ENCODE results near the gene KIF23.
A peak's percentile ranks its signal among the peaks of the same experiment; 100 is the strongest.

The KIF23 gene

DNA sequence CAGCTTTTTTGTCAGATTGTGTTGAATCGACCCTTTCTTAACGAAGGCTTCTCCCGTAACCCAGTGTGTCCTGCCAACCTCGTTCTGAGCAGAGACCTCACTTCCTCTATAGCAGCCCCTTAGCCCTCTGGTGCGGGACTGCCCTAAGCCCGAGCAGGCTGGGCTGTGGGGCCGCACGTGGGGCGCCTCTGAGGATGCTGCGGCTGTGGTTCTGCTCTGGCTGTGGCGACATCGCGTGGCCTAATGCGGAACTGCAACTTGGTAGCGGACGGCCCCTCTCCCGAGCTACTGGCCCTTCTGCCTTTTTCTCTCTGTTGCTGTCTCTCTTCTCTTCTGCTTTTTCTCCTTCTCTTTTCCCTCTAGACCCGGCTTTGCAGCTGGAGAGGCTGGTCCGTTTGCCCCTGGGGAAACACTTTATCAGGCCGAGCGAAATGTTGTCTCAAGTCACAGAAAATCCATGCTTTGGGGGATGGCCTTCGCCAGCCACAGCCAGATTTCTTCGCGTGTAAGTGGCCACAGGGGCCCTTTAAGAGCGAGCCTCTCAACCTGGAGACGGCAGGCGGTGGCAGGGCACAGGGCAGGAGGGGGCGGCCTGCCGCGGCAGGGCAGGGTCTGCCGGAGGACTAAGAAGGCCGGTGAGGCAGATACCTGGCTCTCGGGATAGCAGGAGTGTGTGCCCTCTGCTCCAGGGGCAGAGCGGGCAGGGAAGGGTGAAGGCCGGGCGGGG lies 19.4 kb upstream of the KIF23 start:
- peak; percentile 81 to 86 for DNase-seq (ENCODE audit: low read depth in 2 of 2)

DNA sequence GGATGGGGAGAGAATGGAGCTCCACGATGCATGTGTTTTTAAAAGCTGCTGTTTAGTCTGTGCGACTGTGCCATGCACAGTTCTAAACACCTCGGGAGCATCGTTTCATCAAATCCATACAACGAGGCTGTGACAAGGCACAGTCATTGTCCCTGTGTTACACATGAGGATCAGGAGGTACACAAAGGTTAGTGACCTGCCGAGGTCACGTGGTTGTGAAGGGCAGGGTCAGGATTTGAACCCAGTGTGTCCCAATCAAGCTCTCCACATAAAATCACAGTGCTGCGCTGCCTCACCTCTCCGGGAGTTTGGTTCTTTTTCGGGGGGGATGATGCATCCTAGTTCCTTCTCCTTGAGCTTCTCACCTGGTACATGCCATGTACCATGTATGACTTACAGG lies 18.7 kb upstream of the KIF23 start:
- no peak for DNase-seq (ENCODE audit: low read depth in 2 of 2)

DNA sequence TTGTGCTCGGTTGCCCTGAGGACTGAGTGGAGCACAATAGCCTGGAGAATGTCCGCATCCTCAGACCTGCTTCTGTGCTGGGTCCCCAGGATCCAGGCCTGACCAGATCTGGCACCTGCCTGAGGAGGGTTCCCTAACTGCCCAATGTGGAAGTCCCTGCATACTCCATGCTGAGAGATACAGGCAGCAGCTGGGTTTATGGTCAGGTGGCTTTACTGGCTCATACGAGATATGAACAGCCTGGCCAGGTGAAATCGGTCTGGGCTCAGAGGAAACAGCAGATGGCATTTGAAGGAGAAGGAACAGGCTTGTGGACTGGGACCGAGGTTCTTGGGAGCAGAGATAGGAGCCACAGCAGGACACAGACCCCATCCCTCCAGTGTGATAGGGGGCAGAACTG lies 18.2 kb upstream of the KIF23 start:
- no peak for DNase-seq (ENCODE audit: low read depth in 2 of 2)

DNA sequence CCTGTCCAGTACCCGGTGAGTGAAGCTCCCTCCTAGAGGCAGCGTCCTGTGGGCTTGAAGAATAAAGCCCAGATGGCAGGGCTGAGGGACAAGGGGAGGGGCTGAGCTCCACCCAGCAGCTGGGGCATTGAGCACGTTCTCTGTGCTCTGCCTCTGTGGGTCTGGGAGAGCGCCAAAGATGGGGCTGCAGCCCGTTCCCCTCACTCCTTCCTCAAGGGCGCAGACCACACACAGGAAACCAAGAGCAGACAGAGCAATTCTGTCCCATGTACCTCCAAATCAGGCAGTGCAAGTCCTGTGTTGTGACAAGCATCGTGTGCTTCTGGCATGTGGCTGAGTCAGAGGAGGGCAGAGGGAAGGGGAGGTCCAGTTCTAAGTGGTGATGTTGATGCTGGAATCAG lies 15.7 kb upstream of the KIF23 start:
- no peak for DNase-seq (ENCODE audit: low read depth in 2 of 2)

DNA sequence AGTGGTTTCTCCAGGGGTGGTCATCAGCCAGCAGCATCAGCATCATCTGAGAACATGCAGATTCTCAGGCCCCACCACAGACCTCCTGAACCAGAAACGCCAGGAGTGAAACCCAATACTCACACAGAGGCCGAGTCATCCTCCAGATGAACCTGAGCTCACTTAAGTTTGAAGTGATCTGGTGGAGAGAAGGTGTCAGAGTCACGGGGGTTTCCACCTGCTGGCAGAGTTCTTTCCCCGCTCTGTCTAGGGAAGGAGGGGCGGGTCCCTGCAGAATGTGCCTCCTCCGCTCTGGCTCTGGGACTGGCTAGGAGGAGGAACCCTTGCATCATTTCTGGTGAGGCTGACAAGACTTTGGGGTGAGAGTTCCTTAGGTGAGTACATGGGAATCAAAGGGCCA lies 13.3 kb upstream of the KIF23 start:
- no peak for DNase-seq (ENCODE audit: low read depth in 2 of 2)

DNA sequence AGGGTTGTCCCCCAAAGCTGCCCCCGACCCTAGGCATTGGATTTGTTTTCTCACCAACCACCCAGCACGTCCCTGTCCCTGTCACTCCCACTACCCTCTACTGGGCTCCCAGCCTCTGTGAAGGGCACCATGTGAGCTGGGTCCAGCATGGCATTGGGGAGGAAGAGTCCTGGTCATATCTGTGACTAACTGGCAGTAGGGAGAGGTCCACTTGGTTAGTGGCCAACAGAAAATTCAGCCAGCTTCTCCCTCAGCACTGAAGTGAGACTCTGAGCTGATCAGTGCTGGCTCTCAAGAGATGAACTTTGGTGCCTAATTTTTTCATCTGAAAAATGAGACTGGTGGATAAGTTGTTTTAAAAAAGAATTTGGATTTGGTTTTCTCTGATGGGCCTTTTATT lies 11.3 kb upstream of the KIF23 start:
- no peak for DNase-seq (ENCODE audit: low read depth in 2 of 2)

DNA sequence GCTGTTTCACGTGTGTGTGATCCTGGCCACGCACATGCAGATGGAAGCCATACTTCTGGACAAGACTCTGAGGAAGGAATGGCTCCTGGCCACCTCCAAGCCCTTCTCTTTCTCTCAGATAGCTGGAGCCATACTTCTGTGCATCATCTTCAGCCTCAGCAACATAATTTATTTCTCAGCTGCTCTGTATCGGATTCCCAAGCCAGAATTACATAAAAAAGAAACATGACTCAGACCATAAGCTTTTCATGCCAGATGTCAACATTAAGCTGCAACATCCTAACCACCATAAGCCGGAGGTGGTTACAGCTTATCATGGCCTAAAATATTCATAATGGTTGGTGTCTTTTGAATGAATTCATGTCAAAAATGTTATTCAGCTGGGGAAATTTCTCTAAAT lies 10.6 kb upstream of the KIF23 start:
- DNase-seq (ENCODE audit: low read depth in 2 of 2), result no peak

DNA sequence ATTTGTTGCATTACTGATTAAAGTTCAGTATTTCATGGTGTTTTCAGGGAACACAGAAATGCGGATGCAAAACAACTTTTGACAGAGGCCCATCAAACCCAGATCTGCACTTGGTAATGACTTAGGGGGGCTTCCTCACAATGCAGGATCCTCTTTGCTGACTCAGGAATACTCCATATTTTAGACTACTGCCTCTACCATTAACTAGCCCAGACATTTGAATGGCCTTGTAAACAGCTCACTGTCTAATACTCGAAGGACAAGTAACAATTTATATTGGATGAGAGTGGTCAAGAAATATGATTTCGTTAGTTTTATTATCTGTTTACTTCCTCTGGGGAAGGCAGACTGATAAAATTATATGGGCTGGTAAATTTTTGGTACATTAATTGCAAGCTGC lies 9.0 kb upstream of the KIF23 start:
- no peak for DNase-seq (ENCODE audit: low read depth in 2 of 2)

DNA sequence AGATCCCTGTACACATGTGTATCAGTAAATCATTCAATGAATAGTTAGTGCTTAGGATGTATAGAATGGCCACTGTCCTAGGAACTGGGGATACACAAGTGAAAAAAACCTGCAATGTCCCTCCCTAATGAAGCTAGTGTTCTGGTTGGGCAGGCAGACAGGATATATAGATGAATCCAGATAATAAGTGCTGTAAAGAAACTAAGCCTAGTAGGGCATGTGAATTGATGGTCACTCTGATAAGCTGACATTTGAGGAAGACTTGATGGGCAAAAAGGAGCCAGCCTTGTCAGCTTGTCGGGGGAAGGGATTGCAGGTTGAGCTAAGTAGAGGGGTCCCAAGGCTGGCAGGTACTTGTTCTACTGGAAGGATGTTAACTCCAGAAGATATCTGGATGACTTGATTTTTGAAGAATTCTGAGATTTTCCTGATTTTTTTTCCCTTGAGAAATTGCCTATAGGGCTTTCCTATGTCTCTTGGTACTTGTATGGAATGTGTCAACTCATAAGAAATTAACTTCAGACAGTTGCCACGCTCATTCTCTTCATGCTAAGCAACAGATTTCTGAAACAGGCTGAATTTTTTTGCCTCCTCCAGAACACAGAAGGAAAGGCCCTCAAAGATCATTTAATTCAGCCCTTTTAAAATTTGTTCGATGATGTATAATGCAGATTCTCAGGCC lies 6.3 kb upstream of the KIF23 start:
- no peak for DNase-seq (ENCODE audit: low read depth in 2 of 2)

DNA sequence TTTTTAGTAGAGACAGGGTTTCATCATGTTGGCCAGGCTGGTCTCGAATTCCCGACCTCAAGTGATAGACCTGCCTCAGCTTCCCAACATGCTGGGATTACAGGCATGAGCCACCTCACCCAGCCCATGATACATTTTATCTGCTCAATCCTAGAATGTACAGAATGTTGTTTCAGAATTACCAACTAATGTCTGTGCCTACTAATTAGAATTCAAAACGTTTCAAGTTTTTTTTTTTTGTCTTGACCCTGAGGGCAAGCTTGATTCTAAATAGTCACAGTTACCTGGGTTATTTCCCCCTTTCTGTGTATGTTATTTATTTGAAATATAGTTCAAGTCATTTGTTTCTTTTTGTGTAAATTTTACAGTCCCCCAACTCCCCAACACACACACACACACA lies 5.3 kb upstream of the KIF23 start:
- DNase-seq (ENCODE audit: low read depth in 2 of 2), result no peak

DNA sequence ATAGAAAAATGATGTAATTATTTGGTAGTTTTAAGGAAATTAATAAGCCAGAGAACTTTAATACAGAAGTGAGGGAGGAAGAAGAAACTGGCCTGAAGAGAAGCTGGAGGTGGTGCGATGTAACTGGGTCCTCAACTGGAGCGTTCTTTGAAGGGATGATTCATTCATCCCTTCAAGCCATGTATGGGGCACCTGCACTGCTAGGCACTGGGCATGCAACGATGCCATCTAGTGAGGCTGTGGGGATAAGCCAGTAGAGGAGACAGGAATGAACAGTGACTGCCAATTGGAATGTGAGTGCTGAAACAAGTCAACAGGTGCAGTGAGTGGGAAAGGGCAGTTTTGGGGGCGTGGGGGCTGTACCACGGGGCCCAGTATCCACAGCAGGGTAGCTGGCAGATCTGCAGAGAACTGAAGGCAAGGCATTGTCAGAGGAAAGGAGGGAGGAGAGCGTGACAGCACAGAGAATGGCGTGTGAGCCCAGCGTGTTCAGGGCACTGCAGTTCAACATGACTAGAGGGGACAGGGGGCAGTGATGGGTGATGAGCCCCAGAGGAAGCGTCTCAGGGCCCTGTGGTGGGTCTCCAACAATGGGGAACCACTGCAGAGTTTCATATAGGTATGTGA lies 3.8 kb upstream of the KIF23 start:
- DNase-seq (ENCODE audit: low read depth in 2 of 2), result no peak

DNA sequence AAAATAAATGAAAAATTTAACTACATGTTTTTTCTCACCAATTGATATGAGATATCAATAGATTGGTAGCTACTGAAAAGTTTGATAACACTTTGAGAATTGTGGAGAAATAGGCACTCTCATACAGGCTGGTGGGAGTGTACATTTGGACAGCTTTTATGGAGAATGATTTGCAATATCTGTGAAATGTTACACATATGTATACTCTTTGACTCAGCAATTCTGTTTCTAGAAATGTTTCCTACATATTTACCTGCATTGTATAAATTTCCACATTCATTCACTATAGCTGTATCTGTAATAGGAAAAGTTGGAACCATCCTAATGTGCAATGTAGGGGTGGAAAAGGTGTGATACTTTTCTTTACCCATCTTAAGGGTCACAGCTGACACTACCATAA lies 1.9 kb upstream of the KIF23 start:
- no peak for DNase-seq (ENCODE audit: low read depth in 2 of 2)

DNA sequence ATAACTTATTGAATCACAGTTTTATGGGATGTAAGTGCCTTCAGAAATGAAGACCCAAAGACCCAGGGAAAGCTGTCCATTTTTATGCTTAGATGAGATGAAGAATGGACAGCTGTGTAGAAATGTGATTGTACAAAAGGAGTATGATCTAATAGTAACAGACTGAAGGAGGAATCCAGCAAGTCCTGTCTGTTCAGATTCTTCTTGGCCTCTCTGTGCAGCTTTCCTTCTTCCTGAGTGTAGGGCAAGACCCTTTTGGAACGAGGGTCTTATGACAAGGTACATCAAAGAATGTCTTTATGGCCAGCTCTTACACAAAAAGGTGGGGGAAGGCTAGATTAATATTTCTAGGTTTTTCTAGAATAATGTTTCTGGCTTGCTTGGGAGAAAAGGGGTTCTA lies 1.4 kb upstream of the KIF23 start:
- no peak for DNase-seq (ENCODE audit: low read depth in 2 of 2)

DNA sequence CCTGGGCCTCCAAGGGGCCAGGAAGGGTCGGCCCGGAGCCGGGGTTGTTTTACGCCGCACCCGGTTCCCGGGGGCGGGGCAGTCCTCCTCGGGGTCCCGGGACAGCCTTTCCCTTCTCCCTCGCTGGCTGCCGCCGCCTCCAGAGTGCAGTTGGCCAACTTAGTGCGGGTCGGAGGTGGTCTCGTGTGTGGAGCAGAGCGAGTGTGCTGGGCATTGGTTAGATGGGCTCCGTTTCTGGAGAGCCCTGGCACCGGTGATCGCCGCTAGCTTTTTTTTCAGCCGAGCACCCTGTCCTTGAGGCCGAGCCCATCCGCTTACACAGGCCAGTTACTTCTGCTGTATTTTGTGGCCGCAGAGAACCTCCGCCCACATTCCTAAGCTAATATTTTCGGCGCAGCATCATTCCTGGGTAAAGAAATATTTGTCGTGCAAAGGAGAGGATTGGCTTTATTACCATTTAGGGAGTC lies 585 bp downstream of the KIF23 start:
- DNase-seq (ENCODE audit: low read depth in 2 of 2), result no peak

DNA sequence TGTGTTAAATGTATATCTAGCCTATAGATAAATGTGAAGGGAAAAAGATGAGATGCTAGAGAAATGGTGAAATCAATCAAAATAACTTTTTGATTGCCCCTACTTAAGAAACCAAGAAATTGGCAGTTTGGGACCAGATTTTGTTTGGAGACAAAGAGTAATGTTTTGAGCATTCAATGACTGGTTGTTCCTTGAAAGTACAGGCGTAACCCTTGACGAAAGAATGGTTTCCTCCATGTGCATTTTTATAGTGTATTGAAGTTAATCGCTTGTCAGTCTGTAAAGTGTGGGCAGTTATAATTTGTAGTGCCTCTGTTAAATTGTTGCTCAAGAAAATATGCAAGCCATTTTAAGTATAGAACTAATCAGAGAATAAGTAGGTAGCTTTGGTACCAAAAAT lies 1.2 kb downstream of the KIF23 start:
- no peak for DNase-seq (ENCODE audit: low read depth in 2 of 2)

DNA sequence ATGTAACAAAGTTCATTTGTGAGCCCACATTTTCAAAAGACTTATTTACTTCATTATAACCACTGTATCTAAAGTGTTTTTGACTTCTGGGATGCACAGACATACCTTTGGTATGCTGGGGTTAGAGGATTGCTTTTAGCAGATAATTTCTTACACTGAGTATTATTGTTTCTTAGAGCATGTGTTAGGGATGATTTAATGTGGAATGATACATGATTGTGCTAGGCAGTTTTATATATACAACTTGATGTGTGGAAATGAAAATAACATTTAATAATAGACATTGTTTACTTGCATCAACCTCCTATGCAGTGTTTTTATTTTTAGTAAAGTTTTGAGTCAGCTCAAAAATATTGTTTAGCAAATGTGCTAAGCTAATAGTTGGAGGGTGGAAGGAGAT lies 3.4 kb downstream of the KIF23 start:
- no peak for DNase-seq (ENCODE audit: low read depth in 2 of 2)

DNA sequence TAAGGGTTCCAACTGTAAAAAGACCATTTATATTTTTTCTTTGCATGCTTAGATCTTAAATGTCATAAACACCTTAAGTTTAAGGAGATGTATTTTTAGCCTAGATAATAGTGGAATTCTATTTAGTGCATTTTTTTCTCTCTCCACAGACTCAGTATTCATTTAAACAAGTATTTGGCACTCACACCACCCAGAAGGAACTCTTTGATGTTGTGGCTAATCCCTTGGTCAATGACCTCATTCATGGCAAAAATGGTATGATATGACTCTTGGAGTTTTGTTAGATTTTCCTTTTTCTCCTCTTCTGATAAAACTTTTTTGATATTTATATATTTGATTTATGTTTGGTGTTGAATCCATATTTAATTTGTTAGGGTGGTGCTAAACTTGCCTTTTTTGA lies 7.3 kb downstream of the KIF23 start:
- no peak for DNase-seq (ENCODE audit: low read depth in 2 of 2)

DNA sequence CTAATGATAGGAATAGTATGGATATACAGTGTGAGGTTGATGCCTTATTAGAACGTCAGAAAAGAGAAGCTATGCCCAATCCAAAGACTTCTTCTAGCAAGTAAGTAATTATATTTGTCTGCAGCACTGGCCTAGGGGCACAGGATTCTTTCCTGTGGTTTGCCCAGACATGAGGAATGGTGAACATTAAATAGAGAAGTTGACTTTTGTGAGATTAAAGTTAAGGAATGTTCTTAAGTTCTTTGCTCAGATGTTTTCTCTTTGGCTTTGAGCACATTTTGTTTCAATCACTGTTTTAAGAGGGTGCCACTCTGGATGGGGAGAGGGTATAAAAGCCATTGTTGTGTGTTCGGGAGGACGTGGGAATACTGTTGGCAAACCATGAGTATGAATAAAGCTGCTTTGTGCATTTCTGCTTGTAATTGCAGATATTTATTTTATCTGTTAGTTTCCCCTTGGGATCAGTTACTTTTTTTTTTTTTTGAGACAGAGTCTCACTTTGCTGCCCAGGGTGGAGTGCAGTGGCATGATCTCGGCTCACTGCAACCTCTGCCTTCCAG lies 8.3 kb downstream of the KIF23 start:
- no peak for DNase-seq (ENCODE audit: low read depth in 2 of 2)

DNA sequence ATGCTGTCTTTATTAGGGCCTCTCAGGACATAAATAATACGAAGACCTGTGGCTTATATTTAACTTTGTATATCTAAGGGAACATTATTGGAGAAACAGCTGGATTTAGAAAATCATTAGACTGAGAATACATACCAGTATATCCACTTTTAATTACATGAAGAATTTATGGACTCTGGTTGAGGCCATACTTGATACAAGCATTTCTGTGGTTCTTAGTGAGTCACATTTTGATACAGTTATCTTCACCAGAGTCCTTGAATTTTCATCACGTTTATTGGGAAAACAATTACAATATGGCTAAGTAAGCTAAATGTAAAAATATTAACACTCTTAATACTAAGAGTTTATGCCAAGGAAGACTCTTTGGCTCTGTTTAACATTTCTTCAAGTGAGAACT lies 9.9 kb downstream of the KIF23 start:
- DNase-seq (ENCODE audit: low read depth in 2 of 2), result no peak

DNA sequence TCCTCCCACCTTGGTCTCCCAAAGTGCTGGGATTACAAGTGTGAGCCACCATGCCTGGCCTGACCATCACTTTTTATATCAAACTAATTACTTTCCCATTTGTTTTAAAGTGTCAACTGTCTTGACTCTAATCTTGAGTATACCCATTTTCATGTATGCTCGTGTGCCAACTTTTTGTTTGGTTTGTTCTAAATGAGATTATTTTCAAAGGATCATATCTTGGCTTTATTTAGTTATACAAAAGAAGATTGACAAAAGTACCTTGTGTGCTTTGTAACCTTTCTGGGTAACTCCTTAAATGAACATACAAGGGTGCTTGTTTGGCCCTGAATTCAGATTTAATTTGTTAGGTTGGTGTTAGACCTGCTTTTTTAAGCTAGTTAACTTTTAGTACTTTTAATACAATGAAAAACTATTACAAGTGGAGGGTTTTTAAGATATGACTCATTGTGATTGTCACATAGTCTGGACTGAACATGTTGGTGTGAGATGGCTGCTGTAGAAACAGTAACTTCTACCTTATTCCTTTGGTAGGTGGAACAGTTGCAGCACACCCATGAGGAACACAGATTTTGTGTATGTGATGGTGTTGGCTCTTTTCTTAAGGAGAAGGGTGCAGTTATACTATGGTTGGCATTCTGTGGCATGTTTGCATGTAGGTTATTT lies 10.7 kb downstream of the KIF23 start:
- DNase-seq (ENCODE audit: low read depth in 2 of 2), result no peak

DNA sequence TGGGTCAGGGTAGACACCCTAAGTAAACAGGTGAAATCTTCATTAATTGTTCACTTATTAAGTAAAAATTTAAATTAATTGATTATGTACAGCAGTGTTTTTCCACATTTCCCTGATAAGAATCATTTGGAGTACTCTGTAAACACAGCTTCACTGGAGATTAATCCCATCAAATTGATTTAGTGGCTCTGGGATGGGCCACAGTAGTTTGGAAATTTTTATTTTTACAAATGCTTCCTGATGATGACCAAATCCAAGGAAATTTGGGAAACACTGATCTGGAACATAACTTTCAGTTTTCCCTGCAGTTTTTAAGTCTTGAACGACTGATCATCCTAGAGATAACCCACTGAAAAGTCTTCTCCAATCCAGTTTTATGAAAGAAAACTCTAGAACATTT lies 19.7 kb downstream of the KIF23 start:
- no peak for DNase-seq (ENCODE audit: low read depth in 2 of 2)

DNA sequence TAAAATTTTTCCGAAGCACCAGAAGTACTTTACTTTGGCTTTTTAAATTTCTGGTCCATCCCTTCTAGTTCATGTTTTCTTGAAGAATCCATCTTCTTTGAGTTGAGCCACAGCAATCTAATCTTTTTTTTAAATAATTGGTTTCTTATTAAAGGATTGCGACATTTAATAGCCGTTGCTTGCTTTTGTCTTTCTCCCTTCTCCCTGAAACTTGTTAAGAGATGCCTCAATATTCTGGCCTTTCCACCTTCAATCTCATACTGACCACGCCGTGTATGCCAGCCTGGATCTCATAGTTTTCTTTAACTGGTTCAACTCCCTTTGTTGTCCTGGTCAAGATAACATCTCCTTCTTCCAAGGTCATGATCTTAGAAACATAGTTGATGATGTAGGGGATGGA lies 20.1 kb downstream of the KIF23 start:
- no peak for DNase-seq (ENCODE audit: low read depth in 2 of 2)
